Trophoblast cell (in vitro differentiated cells and primary cell): ENCODE measurements around the gene BBS9.
A peak's percentile ranks its signal among the peaks of the same experiment; 100 is the strongest.

Source experiments
- DNase-seq, 2 donors: peaks; one replicate each; pipeline ENCODE4 v3.0.0-alpha.2; 2016
- H2AFZ ChIP-seq: 2 replicates; pipeline ENCODE4 v1.6.1; 2013; ENCODE audit warnings: low read length, moderate library complexity, mild to moderate bottlenecking; ENCODE audit not compliant: insufficient read depth, poor library complexity
- H2AK5ac ChIP-seq: 2 replicates; pipeline ENCODE4 v1.6.1; 2013; ENCODE audit warnings: mild to moderate bottlenecking, low read length
- H2BK120ac ChIP-seq: 2 replicates; pipeline ENCODE4 v1.6.1; 2013; ENCODE audit warnings: low read length, mild to moderate bottlenecking, moderate library complexity; ENCODE audit not compliant: insufficient read depth, poor library complexity
- H2BK12ac ChIP-seq: 2 replicates; pipeline ENCODE4 v1.6.1; 2013; ENCODE audit warnings: mild to moderate bottlenecking, low read length, moderate library complexity
- H2BK5ac ChIP-seq: 2 replicates; pipeline ENCODE4 v1.6.1; 2013; ENCODE audit warnings: low read length, low read depth, moderate library complexity, mild to moderate bottlenecking; ENCODE audit not compliant: poor library complexity
- H3K14ac ChIP-seq: 2 replicates; pipeline ENCODE4 v1.6.1; 2013; ENCODE audit warnings: mild to moderate bottlenecking, low read length
- H3K18ac ChIP-seq: 2 replicates; pipeline ENCODE4 v1.6.1; 2013; ENCODE audit warnings: mild to moderate bottlenecking, low read length
- H3K23ac ChIP-seq: 2 replicates; pipeline ENCODE4 v1.6.1; 2013; ENCODE audit warnings: low read length
- H3K27ac ChIP-seq: 2 replicates; pipeline ENCODE4 v1.5.1; 2013; ENCODE audit warnings: low read depth, mild to moderate bottlenecking, inconsistent platforms, low read length, moderate library complexity
- H3K27me3 ChIP-seq: 2 replicates; pipeline ENCODE4 v1.6.1; 2013; ENCODE audit warnings: inconsistent platforms, mild to moderate bottlenecking, low read length, moderate library complexity; ENCODE audit not compliant: insufficient read depth
- H3K36me3 ChIP-seq, 2 experiments: 1 replicate in 1 of 2; 2 replicates in 1 of 2; pipeline ENCODE4 v1.6.1; 2013; ENCODE audit warnings: low read length in 2 of 2, mild to moderate bottlenecking in 2 of 2, moderate library complexity in 1 of 2; ENCODE audit not compliant: insufficient read depth in 2 of 2, control insufficient read depth in 1 of 2
- H3K4ac ChIP-seq: 2 replicates; pipeline ENCODE4 v1.6.1; 2013; ENCODE audit warnings: low read depth, mild to moderate bottlenecking, low read length, moderate library complexity
- H3K4me1 ChIP-seq, 2 experiments: 1 replicate in 1 of 2; 2 replicates in 1 of 2; pipeline ENCODE4 v1.6.1; 2013; ENCODE audit warnings: low read length in 2 of 2, mild to moderate bottlenecking in 2 of 2, moderate library complexity in 1 of 2; ENCODE audit not compliant: insufficient read depth in 2 of 2, control insufficient read depth in 1 of 2
- H3K4me2 ChIP-seq: 2 replicates; pipeline ENCODE4 v1.6.1; 2013; ENCODE audit warnings: inconsistent platforms, mild to moderate bottlenecking, low read length, moderate library complexity
- H3K4me3 ChIP-seq: 2 replicates; pipeline ENCODE4 v1.5.1; 2013; ENCODE audit warnings: mild to moderate bottlenecking, low read depth, low read length, inconsistent platforms
- H3K79me1 ChIP-seq: one replicate; pipeline ENCODE4 v1.6.1; 2013; ENCODE audit warnings: low read length
- H3K79me2 ChIP-seq: 2 replicates; pipeline ENCODE4 v1.6.1; 2013; ENCODE audit warnings: low read length, mild to moderate bottlenecking; ENCODE audit not compliant: control insufficient read depth, insufficient read depth, poor library complexity
- H3K9ac ChIP-seq: 2 replicates; pipeline ENCODE4 v1.6.1; 2013; ENCODE audit warnings: mild to moderate bottlenecking, low read length
- H3K9me3 ChIP-seq: 2 replicates; pipeline ENCODE4 v1.6.1; 2013; ENCODE audit warnings: low read depth, mild to moderate bottlenecking, control low read depth, inconsistent platforms, low read length; ENCODE audit not compliant: insufficient read depth
- H4K12ac ChIP-seq: 2 replicates; pipeline ENCODE4 v1.6.1; 2013; ENCODE audit warnings: low read depth, mild to moderate bottlenecking, low read length, moderate library complexity
- H4K8ac ChIP-seq: 2 replicates; pipeline ENCODE4 v1.6.1; 2013; ENCODE audit warnings: low read depth, mild to moderate bottlenecking, low read length, moderate library complexity
- H4K91ac ChIP-seq: one replicate; pipeline ENCODE4 v1.6.1; 2013; ENCODE audit warnings: low read depth, mild to moderate bottlenecking, low read length, moderate library complexity
- WGBS: extraction: QIAGEN DNeasy Blood & Tissue Kit; methylation state at CpG from one replicate; pipeline ENCODE4 v1.1.7; 2013; ENCODE audit warnings: missing lambda C conversion rate; ENCODE audit not compliant: insufficient read length, insufficient coverage; ENCODE audit errors: extremely low coverage; 5-methylcytosine and 5-hydroxymethylcytosine counted together

The BBS9 gene

GRCh38 chr7:33485747-33486493 lies 356.6 kb downstream of the BBS9 start:
- Histone ChIP-seq H3K14ac (no peak overlapping the region), H3K4ac (no peak overlapping the region), H3K9ac (no peak overlapping the region), H2BK5ac (no peak overlapping the region), H3K79me1 (no peaks in the 10 kb centered on the region), H3K4me1 (peaks cover 0 to 3% of the 10 kb centered on the region in 2 experiments), H3K36me3 (no peaks in the 10 kb centered on the region), H2AK5ac (no peak overlapping the region), H4K12ac (no peak overlapping the region), H3K18ac (no peak overlapping the region), H4K91ac (no peak overlapping the region), H3K9me3 (no peaks in the 10 kb centered on the region), H3K4me2 (no peak overlapping the region), H2BK12ac (no peak overlapping the region), H3K27ac (peak overlapping the region; percentile 25), H3K23ac (no peak overlapping the region), H4K8ac (no peak overlapping the region), H2BK120ac (no peak overlapping the region), H2AFZ (no peak overlapping the region), H3K4me3 (no peak overlapping the region), H3K27me3 (no peaks in the 10 kb centered on the region), H3K79me2 (no peaks in the 10 kb centered on the region)
- WGBS, result no CpG with 5 or more reads among the region's 4 CpGs
- DNase-seq, result no peak

GRCh38 chr7:33486633-33487032 lies 357.3 kb downstream of the BBS9 start:
- no peaks in the 10 kb centered on the region for H3K9me3 ChIP-seq
- no peak overlapping the region for H3K27ac ChIP-seq
- H3K23ac ChIP-seq, result no peak overlapping the region
- no peak overlapping the region for H2AK5ac ChIP-seq
- no peak overlapping the region for H4K8ac ChIP-seq
- no peaks in the 10 kb centered on the region for H3K79me2 ChIP-seq
- H2BK12ac ChIP-seq, result no peak overlapping the region
- H3K4me3 ChIP-seq, result no peak overlapping the region
- peaks cover 0 to 3% of the 10 kb centered on the region in 2 experiments for H3K4me1 ChIP-seq
- H2AFZ ChIP-seq, result no peak overlapping the region
- no peak overlapping the region for H3K18ac ChIP-seq
- H3K9ac ChIP-seq, result no peak overlapping the region
- no peaks in the 10 kb centered on the region for H3K36me3 ChIP-seq
- H2BK120ac ChIP-seq, result no peak overlapping the region
- no peaks in the 10 kb centered on the region for H3K27me3 ChIP-seq
- DNase-seq, result no peak
- no peak overlapping the region for H3K4ac ChIP-seq
- no peak overlapping the region for H2BK5ac ChIP-seq
- no peak overlapping the region for H3K4me2 ChIP-seq
- no peak overlapping the region for H4K12ac ChIP-seq
- no CpG with 5 or more reads among the region's 1 CpG for WGBS
- no peak overlapping the region for H3K14ac ChIP-seq
- no peaks in the 10 kb centered on the region for H3K79me1 ChIP-seq
- no peak overlapping the region for H4K91ac ChIP-seq

- Histone ChIP-seq H3K4me1 (peaks cover 0 to 3% of the 10 kb centered on the region in 2 experiments), H3K14ac (no peak overlapping the region)
Observed at GRCh38 chr7:33487998-33488682, 358.8 kb downstream of the BBS9 start.

GRCh38 chr7:33494474-33494873 lies 365.1 kb downstream of the BBS9 start:
- no peaks in the 10 kb centered on the region for H3K9me3 ChIP-seq
- H3K79me2 ChIP-seq, result no peaks in the 10 kb centered on the region
- no peak overlapping the region for H3K23ac ChIP-seq
- H2AFZ ChIP-seq, result no peak overlapping the region
- H2BK12ac ChIP-seq, result no peak overlapping the region
- no peak overlapping the region for H4K8ac ChIP-seq
- no peaks in the 10 kb centered on the region for H3K36me3 ChIP-seq
- H3K4me3 ChIP-seq, result no peak overlapping the region
- H3K27me3 ChIP-seq, result no peaks in the 10 kb centered on the region
- no peak overlapping the region for H4K91ac ChIP-seq
- no peak overlapping the region for H2AK5ac ChIP-seq
- no peak overlapping the region for H3K4ac ChIP-seq
- no peak overlapping the region for H3K27ac ChIP-seq
- no peak overlapping the region for H2BK5ac ChIP-seq
- no peak for DNase-seq
- no peak overlapping the region for H3K4me2 ChIP-seq
- H3K4me1 ChIP-seq, result peaks cover 2 to 7% of the 10 kb centered on the region in 2 experiments
- no peak overlapping the region for H3K18ac ChIP-seq
- no peaks in the 10 kb centered on the region for H3K79me1 ChIP-seq
- no peak overlapping the region for H3K9ac ChIP-seq
- H3K14ac ChIP-seq, result no peak overlapping the region
- H4K12ac ChIP-seq, result no peak overlapping the region
- H2BK120ac ChIP-seq, result no peak overlapping the region

More at GRCh38 chr7:33487998-33488682, 358.8 kb downstream of the BBS9 start:
- Histone ChIP-seq H4K12ac (no peak overlapping the region), H3K79me1 (no peaks in the 10 kb centered on the region), H2AFZ (no peak overlapping the region), H3K36me3 (no peaks in the 10 kb centered on the region), H3K23ac (no peak overlapping the region), H4K91ac (no peak overlapping the region), H3K27ac (no peak overlapping the region), H3K4me3 (no peak overlapping the region), H2AK5ac (no peak overlapping the region), H4K8ac (no peak overlapping the region), H2BK120ac (no peak overlapping the region), H3K9ac (no peak overlapping the region), H3K79me2 (no peaks in the 10 kb centered on the region), H3K4me2 (no peak overlapping the region), H2BK5ac (no peak overlapping the region), H3K18ac (no peak overlapping the region), H3K27me3 (no peaks in the 10 kb centered on the region), H3K9me3 (no peaks in the 10 kb centered on the region), H2BK12ac (no peak overlapping the region), H3K4ac (no peak overlapping the region)
- no peak for DNase-seq
